Activated T-cell treated with anti-CD3 and anti-CD28 coated beads, Interleukin-2, amount 50 U/mL, for 24 hours (primary cell): ENCODE measurements around the gene TRPM5.

ENCODE experiments used
- DNase-seq: peaks from one replicate; pipeline ENCODE4 v3.0.0-alpha.2; 2020
- H3K27ac Mint-ChIP-seq: 2 replicates; pipeline ENCODE4 v1.8.0; 2020; ENCODE audit warnings: mild to moderate bottlenecking, mixed read lengths
- H3K27me3 Mint-ChIP-seq: 2 replicates; pipeline ENCODE4 v1.8.0; 2020; ENCODE audit warnings: mixed read lengths
- H3K36me3 Mint-ChIP-seq: 2 replicates; pipeline ENCODE4 v1.8.0; 2020; ENCODE audit warnings: low read depth, mixed read lengths
- H3K4me1 Mint-ChIP-seq: 2 replicates; pipeline ENCODE4 v1.8.0; 2020; ENCODE audit warnings: low read depth, mixed read lengths
- H3K4me3 Mint-ChIP-seq: 2 replicates; pipeline ENCODE4 v1.8.0; 2020; ENCODE audit warnings: mild to moderate bottlenecking, moderate library complexity, mixed read lengths
- H3K9me3 Mint-ChIP-seq: 2 replicates; pipeline ENCODE4 v1.8.0; 2020; ENCODE audit warnings: mixed read lengths

The TRPM5 gene

GRCh38 chr11:2417856-2418692, 26.2 kb downstream of the TRPM5 start:
- Mint-ChIP-seq H3K9me3 (no peaks in the 10 kb centered on the region), H3K36me3 (no peaks in the 10 kb centered on the region), H3K4me3 (no peak overlapping the region), H3K27ac (no peak overlapping the region), H3K4me1 (peaks cover 6% of the 10 kb centered on the region), H3K27me3 (no peaks in the 10 kb centered on the region)
- no peak for DNase-seq

DNA sequence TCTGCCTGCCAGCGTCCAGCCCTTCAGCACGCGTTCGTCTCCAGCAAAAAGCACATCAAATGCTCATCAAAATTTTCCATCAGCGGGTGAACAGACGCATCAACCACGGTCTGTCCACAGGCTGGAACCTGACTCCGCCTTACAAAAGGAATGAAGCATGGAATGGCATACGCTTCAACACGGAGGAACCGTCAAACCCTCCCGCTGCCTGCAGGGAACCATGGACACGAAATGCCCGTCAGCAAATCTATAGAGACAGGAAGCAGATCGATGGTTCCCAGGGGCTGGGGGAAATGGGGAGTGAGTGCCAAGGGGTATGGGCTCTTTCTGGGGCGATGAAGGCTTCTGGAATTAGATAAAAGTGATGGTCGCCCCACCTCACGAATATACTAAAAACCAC, 27.5 kb downstream of the TRPM5 start:
- Mint-ChIP-seq H3K27ac (no peak overlapping the region), H3K36me3 (no peaks in the 10 kb centered on the region), H3K9me3 (no peaks in the 10 kb centered on the region), H3K4me3 (no peak overlapping the region), H3K27me3 (no peaks in the 10 kb centered on the region), H3K4me1 (peaks cover 6% of the 10 kb centered on the region)
- no peak for DNase-seq

DNA sequence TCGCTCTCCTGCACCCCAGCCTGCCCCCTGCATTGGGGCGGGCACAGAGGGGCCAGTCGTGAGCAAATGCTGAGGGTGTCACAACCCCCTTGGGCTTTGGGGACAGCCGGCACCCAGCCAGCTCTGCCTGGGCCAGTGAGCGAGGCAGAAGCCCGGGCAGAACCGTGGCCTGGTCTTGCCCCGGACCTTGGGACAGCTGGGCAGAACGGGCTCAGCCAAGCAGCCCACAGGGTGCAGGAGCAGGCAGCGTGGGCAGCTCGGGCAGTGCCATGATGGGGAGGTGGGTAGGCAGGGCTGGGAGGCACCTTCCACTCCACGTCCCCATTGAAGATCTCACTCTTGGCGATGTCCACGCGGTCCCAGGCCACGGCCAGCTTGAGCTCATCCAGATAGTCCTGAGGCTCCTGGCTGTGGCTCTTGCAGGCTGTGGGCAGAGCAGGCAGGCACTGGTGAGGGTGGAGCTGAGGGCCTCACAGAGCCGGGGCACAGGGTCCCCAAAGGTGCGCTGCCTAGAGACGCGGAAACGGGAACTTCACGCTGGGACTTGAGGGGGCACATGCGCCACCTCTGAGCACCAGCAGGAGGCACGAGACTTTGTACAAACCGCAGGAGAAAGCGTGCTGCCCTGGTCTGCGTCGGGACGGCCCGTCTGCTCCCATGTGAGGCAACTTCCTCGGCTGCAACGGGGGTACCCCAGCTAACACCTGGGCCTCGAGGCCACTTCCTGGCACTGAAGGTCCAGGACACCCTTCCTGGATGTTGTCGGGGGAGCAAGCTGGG, 28.5 kb downstream of the TRPM5 start:
- peaks cover 6% of the 10 kb centered on the region for H3K4me1 Mint-ChIP-seq

GRCh38 chr11:2415171-2415570, 29.1 kb downstream of the TRPM5 start:
- Mint-ChIP-seq H3K27ac (no peak overlapping the region), H3K4me1 (peaks cover 2% of the 10 kb centered on the region), H3K4me3 (no peak overlapping the region), H3K27me3 (no peaks in the 10 kb centered on the region), H3K36me3 (no peaks in the 10 kb centered on the region), H3K9me3 (no peaks in the 10 kb centered on the region)
- no peak for DNase-seq

More for the DNA sequence above, 28.5 kb downstream of the TRPM5 start:
- H3K36me3 Mint-ChIP-seq = no peaks in the 10 kb centered on the region
- no peak overlapping the region for H3K27ac Mint-ChIP-seq
- DNase-seq = no peak
- no peaks in the 10 kb centered on the region for H3K27me3 Mint-ChIP-seq
- H3K9me3 Mint-ChIP-seq = no peaks in the 10 kb centered on the region
- no peak overlapping the region for H3K4me3 Mint-ChIP-seq

DNA sequence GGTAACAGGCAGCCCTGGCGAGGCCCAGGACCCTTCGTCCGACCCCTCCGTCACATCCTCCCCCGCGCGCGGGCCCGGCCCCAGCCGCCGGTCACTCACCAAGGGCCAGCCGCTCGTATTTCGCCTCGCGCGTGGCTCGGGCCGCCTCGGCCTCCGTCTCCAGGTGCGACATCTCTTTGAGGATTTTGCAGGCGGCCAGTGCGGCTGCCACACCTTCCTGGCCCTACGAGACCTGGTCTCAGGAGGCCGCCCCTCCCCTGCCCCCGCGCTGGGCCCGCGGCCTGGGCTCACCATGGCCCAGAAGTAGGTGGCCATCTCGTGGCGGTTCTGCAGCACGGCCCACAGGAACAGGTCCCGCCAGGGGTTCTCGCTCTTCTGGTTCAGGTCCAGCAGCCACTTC, 29.7 kb downstream of the TRPM5 start:
- Mint-ChIP-seq H3K27me3 (no peaks in the 10 kb centered on the region), H3K4me3 (no peak overlapping the region), H3K9me3 (no peaks in the 10 kb centered on the region), H3K27ac (no peak overlapping the region), H3K4me1 (no peaks in the 10 kb centered on the region), H3K36me3 (no peaks in the 10 kb centered on the region)
- DNase-seq = no peak

DNA sequence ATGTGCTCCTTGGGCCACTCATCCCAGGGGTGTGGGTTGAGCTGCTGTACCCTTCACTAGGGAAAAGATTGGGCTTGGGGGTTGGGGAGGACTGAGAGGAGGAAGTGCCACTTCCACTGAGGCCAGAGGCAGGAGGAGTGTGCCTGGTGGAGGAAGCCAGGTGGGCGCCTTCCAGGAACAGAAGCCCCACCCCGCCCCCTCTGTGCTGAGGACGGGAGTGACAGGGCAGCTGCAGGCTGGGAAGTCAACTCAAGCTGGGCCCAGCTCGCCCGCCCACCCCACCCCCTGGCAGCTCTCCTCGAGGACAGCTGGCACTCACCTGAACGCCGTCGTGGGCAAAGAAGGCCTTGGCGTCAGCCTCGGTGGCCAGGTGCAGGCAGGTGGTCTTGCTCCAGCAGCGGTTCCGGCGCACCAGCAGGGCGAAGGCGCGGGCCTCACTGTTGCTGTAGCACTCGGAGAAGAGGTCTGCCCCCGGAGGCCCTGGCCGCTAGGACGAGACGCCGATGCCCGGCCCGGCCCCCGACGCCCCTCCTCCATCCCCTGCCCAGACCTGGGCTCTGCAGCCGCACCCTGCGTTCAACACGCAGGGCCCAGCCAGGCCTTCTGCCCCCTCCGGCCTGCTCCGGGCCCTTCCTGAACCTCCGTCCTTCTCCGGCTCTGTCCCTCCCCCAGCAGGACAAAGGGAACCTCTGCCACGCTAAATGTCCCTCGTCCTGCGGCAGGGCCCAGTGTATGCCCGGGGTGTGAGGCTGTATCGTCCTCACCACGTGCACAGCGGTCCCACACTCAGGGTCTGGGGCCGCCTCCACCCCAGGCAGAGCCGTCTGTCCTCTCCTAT, 30.4 kb downstream of the TRPM5 start:
- Mint-ChIP-seq H3K9me3 (no peaks in the 10 kb centered on the region), H3K27ac (no peak overlapping the region), H3K4me3 (no peak overlapping the region), H3K27me3 (no peaks in the 10 kb centered on the region), H3K36me3 (no peaks in the 10 kb centered on the region), H3K4me1 (no peaks in the 10 kb centered on the region)
- DNase-seq = no peak

- no peak overlapping the region for H3K4me3 Mint-ChIP-seq
- no peaks in the 10 kb centered on the region for H3K27me3 Mint-ChIP-seq
- no peak for DNase-seq
- H3K27ac Mint-ChIP-seq = no peak overlapping the region
- no peaks in the 10 kb centered on the region for H3K9me3 Mint-ChIP-seq
- H3K36me3 Mint-ChIP-seq = no peaks in the 10 kb centered on the region
- H3K4me1 Mint-ChIP-seq = no peaks in the 10 kb centered on the region
These were observed 32.0 kb downstream of the TRPM5 start for GRCh38 chr11:2412323-2412722.

GRCh38 chr11:2411446-2412305, 32.6 kb downstream of the TRPM5 start:
- H3K4me1 Mint-ChIP-seq = no peaks in the 10 kb centered on the region
- no peaks in the 10 kb centered on the region for H3K36me3 Mint-ChIP-seq
- no peak overlapping the region for H3K27ac Mint-ChIP-seq
- DNase-seq = no peak
- no peak overlapping the region for H3K4me3 Mint-ChIP-seq
- no peaks in the 10 kb centered on the region for H3K9me3 Mint-ChIP-seq
- no peaks in the 10 kb centered on the region for H3K27me3 Mint-ChIP-seq

- Mint-ChIP-seq H3K27ac (no peak overlapping the region), H3K4me1 (no peaks in the 10 kb centered on the region), H3K36me3 (no peaks in the 10 kb centered on the region), H3K9me3 (no peaks in the 10 kb centered on the region), H3K4me3 (no peak overlapping the region), H3K27me3 (no peaks in the 10 kb centered on the region)
- no peak for DNase-seq
These were observed 33.7 kb downstream of the TRPM5 start for GRCh38 chr11:2410616-2411015.

DNA sequence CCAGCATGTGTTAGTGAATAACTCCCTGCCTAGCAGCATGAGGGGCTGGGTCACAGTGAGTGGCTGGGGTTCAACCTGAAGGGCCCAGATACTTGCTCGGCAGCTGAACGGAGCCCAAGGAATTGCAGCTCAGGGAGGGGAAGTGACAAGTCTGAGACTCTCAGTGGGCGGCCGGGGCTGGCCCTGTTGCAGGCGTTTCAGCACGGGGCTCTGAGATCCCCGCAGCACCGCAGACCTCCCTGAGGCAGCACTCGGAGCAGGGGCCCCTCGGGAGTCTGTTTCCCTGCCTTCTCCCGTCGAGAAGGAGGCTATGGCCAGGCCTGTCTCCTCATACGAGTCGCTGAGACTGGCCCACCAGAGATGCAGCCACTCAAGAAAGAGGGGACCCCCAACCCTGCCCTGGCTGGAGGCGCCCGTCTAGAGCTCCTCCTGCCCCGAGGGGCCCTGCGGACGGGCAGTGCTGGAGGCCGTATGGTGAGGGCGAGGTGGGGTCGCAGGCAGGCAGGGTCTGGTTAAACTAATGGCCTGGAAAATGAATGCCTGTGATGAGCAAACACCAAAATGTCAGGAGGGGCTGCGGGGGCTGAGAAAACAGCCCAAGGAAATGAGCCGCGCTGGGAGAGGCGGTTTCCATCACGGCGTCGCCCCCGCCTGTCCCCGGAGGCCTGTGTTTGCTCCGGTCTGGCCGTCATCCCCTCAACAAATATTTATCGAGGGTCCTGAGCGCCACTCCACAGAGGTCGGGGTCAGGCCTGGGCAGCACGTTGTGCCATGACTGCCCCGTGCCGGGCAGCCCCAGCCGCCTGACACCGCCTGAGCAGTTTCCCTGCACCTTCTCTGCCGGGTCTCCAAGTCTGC, 34.5 kb downstream of the TRPM5 start:
- DNase-seq = no peak
- no peaks in the 10 kb centered on the region for H3K9me3 Mint-ChIP-seq
- no peak overlapping the region for H3K27ac Mint-ChIP-seq
- H3K36me3 Mint-ChIP-seq = no peaks in the 10 kb centered on the region
- no peaks in the 10 kb centered on the region for H3K27me3 Mint-ChIP-seq
- H3K4me3 Mint-ChIP-seq = no peak overlapping the region
- no peaks in the 10 kb centered on the region for H3K4me1 Mint-ChIP-seq

GRCh38 chr11:2409126-2409525, 35.2 kb downstream of the TRPM5 start:
- no peak overlapping the region for H3K27ac Mint-ChIP-seq

DNA sequence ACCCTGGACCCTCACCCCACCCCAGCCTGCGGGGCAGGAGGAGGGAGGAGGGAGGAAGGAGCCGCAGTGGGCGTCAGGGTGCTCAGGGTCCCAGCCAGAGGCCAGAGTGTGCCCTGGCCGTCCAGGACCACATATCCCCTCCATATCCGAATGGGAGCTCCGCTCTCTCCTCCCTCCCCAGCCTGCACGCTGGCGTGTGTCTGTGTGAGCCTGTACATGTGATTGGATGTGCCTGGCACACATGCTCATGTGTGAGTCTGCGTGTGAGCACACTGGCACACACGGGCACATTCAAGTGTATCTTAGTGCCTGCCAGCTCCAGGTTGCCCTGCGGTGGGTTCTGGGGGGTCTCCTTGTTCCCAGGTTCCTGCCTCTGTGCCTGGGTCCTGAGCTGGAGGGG, 35.6 kb downstream of the TRPM5 start:
- no peak overlapping the region for H3K4me3 Mint-ChIP-seq
- H3K36me3 Mint-ChIP-seq = peaks cover 10% of the 10 kb centered on the region
- H3K9me3 Mint-ChIP-seq = no peaks in the 10 kb centered on the region
- DNase-seq = no peak
- peaks cover 3% of the 10 kb centered on the region for H3K4me1 Mint-ChIP-seq
- no peaks in the 10 kb centered on the region for H3K27me3 Mint-ChIP-seq
- no peak overlapping the region for H3K27ac Mint-ChIP-seq

More at GRCh38 chr11:2409126-2409525, 35.2 kb downstream of the TRPM5 start:
- H3K36me3 Mint-ChIP-seq = peaks cover 6% of the 10 kb centered on the region
- no peak overlapping the region for H3K4me3 Mint-ChIP-seq
- no peak for DNase-seq
- H3K9me3 Mint-ChIP-seq = no peaks in the 10 kb centered on the region
- no peaks in the 10 kb centered on the region for H3K27me3 Mint-ChIP-seq
- H3K4me1 Mint-ChIP-seq = peaks cover 3% of the 10 kb centered on the region

GRCh38 chr11:2406878-2407410, 37.4 kb downstream of the TRPM5 start:
- Mint-ChIP-seq H3K4me1 (peaks cover 11% of the 10 kb centered on the region), H3K27ac (peak overlapping the region; percentile 67), H3K4me3 (no peak overlapping the region), H3K27me3 (no peaks in the 10 kb centered on the region), H3K9me3 (no peaks in the 10 kb centered on the region), H3K36me3 (peaks cover 25% of the 10 kb centered on the region)
- DNase-seq = no peak
